ENCODE measurements around the gene GBF1. TPM values are rescaled to one million over a fixed set of nuclear protein-coding genes. Genes with fewer than 3 reads are reported as not detected.

Gene GBF1
- total and polyA plus RNA-seq, 2 donors from 2014 or later, result 14.4 to 53.3 TPM

DNA sequence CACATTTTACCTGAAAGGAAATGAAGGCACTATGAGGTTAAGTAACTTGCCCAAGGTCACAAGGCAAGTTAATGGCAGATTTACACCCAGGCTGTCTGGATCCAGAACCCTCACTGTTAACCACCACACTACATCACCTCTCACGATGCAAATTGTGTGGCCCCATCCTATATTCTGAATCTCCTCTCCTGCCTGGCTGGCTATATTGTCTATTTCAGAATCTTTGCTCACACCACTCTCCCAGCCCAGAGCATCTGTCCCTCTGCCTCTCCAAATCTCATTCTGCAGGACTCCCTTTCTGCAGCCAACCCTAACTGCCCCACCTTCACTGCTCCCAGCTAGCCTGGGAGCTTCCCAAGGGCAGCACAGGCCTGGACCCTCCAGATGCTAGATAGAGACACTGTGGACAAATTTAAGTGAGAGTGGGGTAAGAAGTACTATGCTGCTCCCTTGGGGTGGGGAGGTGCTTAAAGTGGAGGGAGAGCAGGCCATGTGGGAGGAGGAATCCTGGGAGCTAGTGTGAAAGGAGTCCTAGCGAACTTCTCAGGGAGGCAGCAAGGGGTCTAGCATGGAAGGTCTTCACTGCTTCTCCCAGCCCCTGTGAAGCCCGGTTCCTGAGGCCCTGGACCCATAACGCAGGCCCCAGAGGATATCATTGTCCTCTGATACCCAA lies 186.3 kb downstream of the GBF1 start:
- H3K27me3 ChIP-seq (ENCODE audit: control insufficient read depth, insufficient read depth, low read length), result no peaks in the 10 kb centered on the region
- FAIRE-seq (no peak), DNase-seq (peak in 2 of 5 donors; percentile 47 to 49)
- TF ChIP-seq CTCF (IDR thresholded peaks at IDR 0.05; ENCODE audit: borderline replicate concordance, extremely low read depth, insufficient read depth), result no peak
- peaks cover 0 to 3% (median 0%) of the 10 kb centered on the region in 3 donors for H3K36me3 ChIP-seq (ENCODE audit: control insufficient read depth in 2 of 3, insufficient read depth in 3 of 3, low read length in 3 of 3)
- H3K4me1 ChIP-seq (ENCODE audit: control insufficient read depth in 2 of 3, insufficient read depth in 2 of 3, low read depth in 1 of 3, low read length in 3 of 3), result peaks cover 0 to 9% (median 6%) of the 10 kb centered on the region in 3 donors
- peak overlapping the region; percentile 39 to 63 for H3K27ac ChIP-seq (ENCODE audit: low read depth in 2 of 2, low read length in 2 of 2)
- peak overlapping the region; percentile 88 to 89 (median 88) for H3K4me3 ChIP-seq (ENCODE audit: low read length in 3 of 3)
- no peaks in the 10 kb centered on the region for H3K9me3 ChIP-seq (ENCODE audit: control insufficient read depth in 2 of 3, insufficient read depth in 1 of 3, low read length in 3 of 3)
- H3K9ac ChIP-seq (ENCODE audit: low read length in 3 of 3), result peak overlapping the region; percentile 90 to 93 (median 90)
- intact Hi-C loops (cut with DNase I), result no loop called here

Other genes starting within 250 kb of the GBF1 start
- gene ARMH3, start 189.4 kb upstream of the GBF1 start, total RNA-seq, result 26.1 TPM
- gene ARMH3, start 189.4 kb upstream of the GBF1 start, polyA plus RNA-seq (ENCODE audit: insufficient read depth, low read depth, low replicate concordance), result 14.0 TPM
- 20.0 TPM for gene HPS6, start 180.2 kb upstream of the GBF1 start, total RNA-seq
- gene HPS6, start 180.2 kb upstream of the GBF1 start, polyA plus RNA-seq (ENCODE audit: insufficient read depth, low read depth, low replicate concordance), result 11.9 TPM
- gene LDB1, start 125.2 kb upstream of the GBF1 start, total RNA-seq, result 56.1 TPM
- gene LDB1, start 125.2 kb upstream of the GBF1 start, polyA plus RNA-seq (ENCODE audit: insufficient read depth, low read depth, low replicate concordance), result 27.9 TPM
- 32.1 TPM for gene PPRC1, start 112.5 kb upstream of the GBF1 start, total RNA-seq
- gene PPRC1, start 112.5 kb upstream of the GBF1 start, polyA plus RNA-seq (ENCODE audit: insufficient read depth, low read depth, low replicate concordance), result 8.7 TPM
- gene NOLC1, start 93.1 kb upstream of the GBF1 start, total RNA-seq, result 50.4 TPM
- 20.1 TPM for gene NOLC1, start 93.1 kb upstream of the GBF1 start, polyA plus RNA-seq (ENCODE audit: insufficient read depth, low read depth, low replicate concordance)
- gene ELOVL3, start 19.2 kb upstream of the GBF1 start, total RNA-seq, result 0.35 TPM
- gene ELOVL3, start 19.2 kb upstream of the GBF1 start, polyA plus RNA-seq (ENCODE audit: insufficient read depth, low read depth, low replicate concordance), result not detected
- not detected for gene PITX3, start 4.0 kb upstream of the GBF1 start, total RNA-seq
- gene PITX3, start 4.0 kb upstream of the GBF1 start, polyA plus RNA-seq (ENCODE audit: insufficient read depth, low read depth, low replicate concordance), result 0.39 TPM
- 62.7 TPM for gene NFKB2, start 150.2 kb downstream of the GBF1 start, total RNA-seq
- 14.0 TPM for gene NFKB2, start 150.2 kb downstream of the GBF1 start, polyA plus RNA-seq (ENCODE audit: insufficient read depth, low read depth, low replicate concordance)
- 2.2 TPM for gene PSD, start 173.3 kb downstream of the GBF1 start, total RNA-seq
- gene PSD, start 173.3 kb downstream of the GBF1 start, polyA plus RNA-seq (ENCODE audit: insufficient read depth, low read depth, low replicate concordance), result 1.2 TPM
- gene FBXL15, start 175.3 kb downstream of the GBF1 start, total RNA-seq, result 17.9 TPM
- gene FBXL15, start 175.3 kb downstream of the GBF1 start, polyA plus RNA-seq (ENCODE audit: insufficient read depth, low read depth, low replicate concordance), result 28.0 TPM
- 50.9 TPM for gene CUEDC2, start 187.0 kb downstream of the GBF1 start, total RNA-seq
- gene CUEDC2, start 187.0 kb downstream of the GBF1 start, polyA plus RNA-seq (ENCODE audit: insufficient read depth, low read depth, low replicate concordance), result 117 TPM
- 2.7 TPM for gene C10orf95, start 206.0 kb downstream of the GBF1 start, total RNA-seq
- gene C10orf95, start 206.0 kb downstream of the GBF1 start, polyA plus RNA-seq (ENCODE audit: insufficient read depth, low read depth, low replicate concordance), result 0.62 TPM

All from kidney (tissue), 14 donors.